Esophagus squamous epithelium (tissue), 4 donors: ENCODE measurements around the gene PEDS1.

Experiments
- POLR2A ChIP-seq, 4 donors: fragments of 450-650 bp; IDR thresholded peaks; one replicate each; pipeline ENCODE4 v1.6.1; 2017; ENCODE audit warnings: antibody characterized with exemption in 4 of 4, mild to moderate bottlenecking in 4 of 4, moderate library complexity in 3 of 4
- TF ChIP-seq, protein P1 (sequence below), 6 experiments: fragments of 450-650 bp in 4 of 6; fragments of 200-600 bp in 2 of 6; sonication (generic) in 2 of 6; IDR thresholded peaks; one replicate each; pipeline ENCODE4 v1.5.1; 2016 to 2019; ENCODE audit warnings: antibody characterized with exemption in 6 of 6, mild to moderate bottlenecking in 4 of 6, moderate library complexity in 4 of 6

- TF ChIP-seq, protein P1, sequence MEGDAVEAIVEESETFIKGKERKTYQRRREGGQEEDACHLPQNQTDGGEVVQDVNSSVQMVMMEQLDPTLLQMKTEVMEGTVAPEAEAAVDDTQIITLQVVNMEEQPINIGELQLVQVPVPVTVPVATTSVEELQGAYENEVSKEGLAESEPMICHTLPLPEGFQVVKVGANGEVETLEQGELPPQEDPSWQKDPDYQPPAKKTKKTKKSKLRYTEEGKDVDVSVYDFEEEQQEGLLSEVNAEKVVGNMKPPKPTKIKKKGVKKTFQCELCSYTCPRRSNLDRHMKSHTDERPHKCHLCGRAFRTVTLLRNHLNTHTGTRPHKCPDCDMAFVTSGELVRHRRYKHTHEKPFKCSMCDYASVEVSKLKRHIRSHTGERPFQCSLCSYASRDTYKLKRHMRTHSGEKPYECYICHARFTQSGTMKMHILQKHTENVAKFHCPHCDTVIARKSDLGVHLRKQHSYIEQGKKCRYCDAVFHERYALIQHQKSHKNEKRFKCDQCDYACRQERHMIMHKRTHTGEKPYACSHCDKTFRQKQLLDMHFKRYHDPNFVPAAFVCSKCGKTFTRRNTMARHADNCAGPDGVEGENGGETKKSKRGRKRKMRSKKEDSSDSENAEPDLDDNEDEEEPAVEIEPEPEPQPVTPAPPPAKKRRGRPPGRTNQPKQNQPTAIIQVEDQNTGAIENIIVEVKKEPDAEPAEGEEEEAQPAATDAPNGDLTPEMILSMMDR (IDR thresholded peaks at IDR 0.05): no peak
- no peak for TF ChIP-seq POLR2A (IDR thresholded peaks at IDR 0.05)
Observed at GRCh38 chr20:50153153-50153499, 397 bp downstream of the PEDS1 start.
